NCI-H128 (cell line): Measurements from ENCODE around the gene TRIM25.

Experiments
- DNase-seq: peaks from one replicate; lab custom pipeline; 2025; ENCODE audit not compliant: unreplicated experiment; lab: John Stamatoyannopoulos, UW

Gene TRIM25

DNA sequence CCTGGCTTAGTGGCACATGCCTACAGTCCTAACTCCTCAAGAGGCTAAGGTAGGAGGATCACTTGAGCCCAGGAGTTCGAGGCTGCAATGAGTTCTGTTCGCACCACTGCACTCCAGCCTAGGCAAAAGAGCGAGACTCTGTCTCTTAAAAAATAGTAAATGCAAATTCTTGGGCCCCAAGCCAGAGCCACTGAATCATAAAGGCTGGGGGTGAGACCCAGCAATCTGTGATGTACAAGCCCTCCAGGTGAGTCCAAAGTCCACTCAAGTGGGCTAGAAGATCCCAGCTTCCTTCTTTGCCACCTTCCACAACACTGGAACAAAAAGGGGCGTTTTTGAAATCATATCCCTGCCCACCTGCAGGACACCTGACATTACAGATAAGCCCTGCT lies 16.9 kb downstream of the TRIM25 start:
- DNase-seq = no peak

- no peak for DNase-seq
Observed at GRCh38 chr17:56896217-56896967, 17.5 kb downstream of the TRIM25 start.

GRCh38 chr17:56894859-56895455 lies 18.9 kb downstream of the TRIM25 start:
- DNase-seq = no peak

DNA sequence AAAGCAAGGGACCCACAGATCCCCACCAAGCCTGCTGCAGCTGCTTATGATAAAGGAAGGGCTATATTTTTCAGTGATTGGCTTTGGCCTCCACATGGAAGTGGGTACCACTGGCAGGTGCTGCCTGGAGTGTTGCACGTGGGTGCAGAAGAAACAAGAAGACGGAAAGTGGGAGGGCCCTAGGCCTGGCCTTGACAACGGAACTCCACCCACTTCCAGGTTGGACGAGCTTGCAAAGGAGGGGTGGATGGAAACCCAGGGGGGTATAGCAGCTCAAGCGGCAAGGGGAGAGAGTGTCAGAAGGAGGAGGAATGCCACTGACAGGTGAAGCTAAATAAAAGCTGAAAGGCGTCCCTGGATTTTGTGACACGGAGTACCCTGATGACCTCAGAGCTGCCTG lies 20.3 kb downstream of the TRIM25 start:
- no peak for DNase-seq

DNA sequence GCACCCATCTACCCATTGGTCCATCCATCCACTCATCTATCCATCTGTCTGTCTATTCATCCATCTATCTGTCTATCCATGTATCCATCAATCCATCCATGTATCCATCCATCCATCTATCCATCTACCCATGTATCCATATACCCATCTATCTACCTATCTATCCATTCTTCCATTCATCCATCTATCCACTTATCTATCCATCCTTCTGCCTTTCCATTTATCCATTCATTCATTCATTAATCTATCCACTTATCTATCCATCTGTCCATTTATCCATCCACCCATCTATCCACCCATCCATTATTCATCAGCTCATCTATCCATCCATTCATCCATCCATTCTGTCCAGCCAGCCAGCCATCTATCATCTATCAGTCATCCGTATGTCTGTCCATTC lies 21.5 kb downstream of the TRIM25 start:
- DNase-seq = no peak

DNA sequence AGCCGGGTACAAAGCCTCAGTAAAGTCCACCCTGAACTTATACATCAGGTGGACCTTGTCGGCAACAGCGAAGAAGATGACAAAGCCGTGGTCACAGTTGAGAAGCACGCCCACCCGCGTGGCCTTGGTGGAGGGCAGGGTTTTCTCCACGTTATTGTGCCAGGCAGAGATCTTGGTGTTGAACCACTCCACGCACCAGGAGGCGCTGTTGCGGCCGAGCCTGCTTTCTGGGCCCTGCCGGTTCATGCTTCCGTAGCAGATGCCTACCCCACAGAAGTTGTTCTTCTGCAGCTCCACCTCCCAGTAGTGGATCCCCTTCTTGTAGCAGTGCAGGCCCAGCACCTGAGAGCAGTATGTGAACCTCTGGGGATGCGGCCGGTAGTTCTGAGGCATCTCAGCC lies 22.1 kb downstream of the TRIM25 start:
- DNase-seq = no peak

DNA sequence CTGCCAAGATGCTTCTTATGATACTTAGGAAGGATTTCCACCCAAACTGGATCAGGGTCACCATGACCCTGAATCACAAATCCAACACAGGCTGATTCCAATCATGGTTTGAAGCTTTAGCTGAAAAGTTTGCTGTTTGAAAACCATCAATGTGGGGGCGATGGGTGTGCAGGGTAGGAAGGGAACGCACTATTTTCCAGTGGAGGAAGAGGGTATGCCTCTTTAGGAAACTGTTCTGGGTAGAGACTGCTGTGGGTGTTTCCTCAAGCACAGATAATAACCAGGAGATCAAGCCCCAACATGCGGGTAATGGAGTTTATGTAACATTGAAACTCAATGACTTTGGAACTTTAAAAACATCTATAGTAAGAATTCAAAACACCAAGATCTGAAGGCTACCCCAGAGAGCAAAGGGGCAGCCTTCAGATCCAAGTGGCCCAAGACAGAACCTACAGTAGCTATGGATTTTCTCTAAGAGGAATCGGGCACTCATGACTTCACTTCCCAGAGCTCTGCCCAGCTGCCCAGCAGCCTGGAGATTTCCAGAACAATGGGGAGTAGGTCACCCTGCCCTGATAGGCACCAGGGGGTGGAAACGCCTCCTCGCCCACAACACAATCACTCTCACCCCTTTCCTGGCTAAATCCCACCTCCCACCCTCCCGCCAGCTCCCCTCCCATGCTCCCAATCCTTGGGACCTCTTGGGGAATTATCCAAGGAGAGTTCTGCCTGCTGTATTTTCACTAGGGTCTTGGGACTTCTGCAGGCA lies 22.8 kb downstream of the TRIM25 start:
- no peak for DNase-seq

DNA sequence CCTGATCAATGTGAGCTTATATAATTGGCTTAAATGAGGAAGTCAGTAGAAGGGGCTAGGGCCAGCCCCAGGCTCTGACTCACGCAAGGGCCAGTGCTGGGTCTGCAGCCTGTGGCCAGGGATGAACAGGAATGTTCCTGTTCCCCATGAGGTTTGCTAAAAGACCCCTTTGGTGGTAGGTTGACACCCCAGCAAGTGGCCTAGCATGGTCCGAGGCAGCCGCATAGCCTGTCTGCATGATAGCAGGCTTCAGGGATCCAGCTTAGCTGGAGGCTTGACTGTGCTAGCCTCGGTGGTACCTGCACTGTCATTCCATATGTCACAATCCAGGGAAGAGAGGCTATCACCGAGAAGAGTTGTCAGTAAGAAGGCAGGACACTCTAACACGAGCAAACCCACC lies 23.5 kb downstream of the TRIM25 start:
- DNase-seq = no peak

DNA sequence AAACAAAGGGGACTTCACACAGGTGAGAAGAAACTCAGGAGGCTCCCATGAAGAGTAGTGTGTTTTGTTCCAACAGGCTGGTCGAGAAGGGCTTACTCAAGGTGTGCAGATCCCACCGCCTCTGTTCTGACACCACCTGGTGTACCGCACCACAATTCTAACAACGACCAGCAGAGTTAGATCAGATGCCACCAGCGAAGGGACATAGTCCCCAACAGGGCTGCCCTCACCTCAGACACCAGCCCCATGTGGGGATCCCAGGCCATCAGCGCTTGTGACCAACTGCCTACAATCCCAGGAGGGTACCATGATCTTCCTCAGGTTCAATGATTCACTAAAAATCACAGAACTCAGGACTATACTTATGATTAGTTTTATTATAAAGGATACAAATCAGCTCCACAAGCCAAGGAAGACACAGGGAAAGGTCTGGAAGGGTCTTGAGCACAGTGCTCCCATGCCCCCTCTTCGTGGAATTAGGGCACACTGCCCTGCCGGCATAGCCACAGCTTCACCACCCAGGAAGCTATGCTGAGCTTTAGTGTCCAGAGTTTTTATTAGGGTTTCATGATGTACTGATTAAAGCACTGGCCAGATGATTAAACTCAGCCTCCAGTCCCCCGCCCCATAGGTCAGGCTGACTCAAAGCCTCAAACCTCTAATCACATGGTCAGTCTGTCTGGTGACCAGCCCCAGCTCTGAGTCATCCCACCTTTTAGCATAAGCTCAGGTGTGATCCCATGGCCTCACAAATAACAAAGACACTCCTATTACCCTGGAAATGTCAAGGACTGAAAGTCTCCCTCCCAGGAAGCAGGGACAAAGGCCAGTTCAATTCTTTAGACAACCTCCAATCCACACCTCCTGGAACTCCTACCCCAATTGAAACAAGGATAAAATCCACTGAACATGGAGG lies 26.0 kb downstream of the TRIM25 start:
- no peak for DNase-seq

GRCh38 chr17:56887105-56887504 lies 26.7 kb downstream of the TRIM25 start:
- DNase-seq = no peak

GRCh38 chr17:56886288-56886731 lies 27.5 kb downstream of the TRIM25 start:
- DNase-seq = no peak

- DNase-seq = no peak
Observed at GRCh38 chr17:56885312-56885657, 28.6 kb downstream of the TRIM25 start.

DNA sequence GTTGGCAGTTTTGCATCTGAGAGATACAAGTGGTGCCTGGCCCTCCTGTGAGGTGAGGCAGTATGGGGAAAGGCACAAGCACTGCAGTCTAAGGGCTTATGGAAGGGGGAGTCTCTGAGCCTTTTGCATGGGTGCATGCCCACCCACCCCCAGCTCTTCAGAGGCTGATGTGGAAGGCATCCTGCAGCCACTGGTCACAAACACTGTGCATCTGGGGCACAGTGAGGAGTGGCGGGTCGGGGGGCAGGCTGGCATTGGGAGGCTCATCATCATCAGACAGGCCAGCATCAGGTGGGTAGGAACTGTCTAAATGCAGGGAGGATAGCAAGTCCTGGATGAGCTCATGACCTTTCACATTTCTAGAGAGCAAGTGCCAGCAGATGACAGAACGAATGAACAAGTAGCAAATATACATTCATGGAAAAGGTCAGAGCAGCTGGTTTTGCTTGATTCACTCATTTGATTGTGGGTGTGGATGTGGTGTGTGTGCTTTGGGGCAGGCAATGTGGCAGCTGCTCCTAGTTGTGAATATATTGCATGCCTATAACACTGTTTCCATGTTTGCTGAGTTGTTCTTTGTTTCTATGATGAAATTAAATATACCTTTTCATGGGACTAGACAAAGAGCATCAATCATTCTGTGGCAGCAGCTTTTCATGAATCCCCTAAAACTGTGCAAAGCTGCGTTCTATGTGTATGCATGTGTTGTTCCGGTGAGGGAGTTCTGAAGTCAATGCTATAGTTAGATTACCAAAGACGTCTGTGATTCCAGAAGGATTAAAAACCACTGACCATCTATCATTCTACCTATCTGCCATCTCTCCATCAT lies 29.2 kb downstream of the TRIM25 start:
- no peak for DNase-seq

- no peak for DNase-seq
Observed at GRCh38 chr17:56883616-56884015, 30.2 kb downstream of the TRIM25 start.

- DNase-seq = no peak
Observed at GRCh38 chr17:56881685-56882295, 32.1 kb downstream of the TRIM25 start.

DNA sequence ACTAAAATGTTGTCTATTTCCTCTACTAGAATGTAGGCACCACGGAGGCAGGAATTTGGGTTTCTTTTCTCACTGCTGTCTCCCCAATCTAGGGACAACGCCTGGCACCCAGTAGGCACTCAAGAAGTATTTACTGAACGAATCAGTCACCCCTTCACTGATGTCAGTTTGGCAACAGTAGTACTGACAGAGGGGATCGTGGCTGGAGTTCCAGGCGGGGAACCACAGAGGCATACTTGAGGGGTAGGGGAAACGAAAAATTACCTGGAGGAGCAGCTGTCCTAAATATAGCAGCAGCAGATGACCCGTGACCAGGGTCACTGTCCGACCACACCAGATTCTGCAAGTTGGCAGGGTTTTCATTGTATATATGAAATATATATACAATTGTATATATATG lies 33.3 kb downstream of the TRIM25 start:
- DNase-seq = no peak

GRCh38 chr17:56880133-56880532 lies 33.7 kb downstream of the TRIM25 start:
- DNase-seq = no peak

DNA sequence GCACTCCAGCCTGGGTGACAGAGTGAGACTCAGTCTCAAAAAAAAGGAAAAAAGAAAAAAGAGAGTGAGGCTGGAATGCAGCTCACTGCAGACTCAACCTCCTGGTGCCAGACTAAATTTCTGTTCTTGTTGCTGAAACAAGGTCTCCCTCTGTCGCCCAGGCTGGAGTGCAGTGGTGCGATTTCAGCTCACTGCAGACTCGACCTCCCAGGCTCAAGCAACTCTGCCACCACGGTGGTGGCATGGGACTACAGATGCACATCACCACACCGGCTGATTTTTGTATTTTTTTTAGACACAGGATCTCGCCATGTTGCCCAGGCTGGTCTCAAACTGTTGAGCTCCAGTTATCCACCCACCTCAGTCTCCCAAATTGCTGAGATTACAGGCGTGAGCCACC lies 34.6 kb downstream of the TRIM25 start:
- DNase-seq = no peak

GRCh38 chr17:56876766-56877179 lies 37.1 kb downstream of the TRIM25 start:
- DNase-seq = no peak
